ENCODE data around the gene GPRIN1.
"Not testable (repeated sequence)": the region's sequence is repeated elsewhere in the genome, so short reads cannot be mapped to it uniquely, and the experiment has no call there.

GPRIN1 gene

GRCh38 chr5:176599749-176600430, 10.1 kb downstream of the GPRIN1 start:
- Histone ChIP-seq H3K4me1 (ENCODE audit: control extremely low read depth in 1 of 4, control insufficient read depth in 4 of 4, insufficient read depth in 4 of 4, low read length in 3 of 4) (peaks cover 0 to 15% (median 11%) of the 10 kb centered on the region in 4 experiments), H3K27me3 (replicated peaks in 2 of 5; ENCODE audit: control insufficient read depth in 4 of 5, insufficient read depth in 5 of 5, low read length in 4 of 5) (peaks cover 0 to 52% (median 24%) of the 10 kb centered on the region in 5 experiments)
- H3K27ac ChIP-seq (ENCODE audit: insufficient read depth in 1 of 2, low read depth in 1 of 2, low read length in 2 of 2, poor library complexity in 1 of 2, severe bottlenecking in 2 of 2); H3K4me3 ChIP-seq (ENCODE audit: control insufficient read depth in 1 of 7, extremely low read depth in 1 of 7, insufficient read depth in 4 of 7, low read depth in 2 of 7, low read length in 6 of 7); CTCF ChIA-PET; H3K9me3 ChIP-seq (ENCODE audit: control extremely low read depth in 1 of 5, control insufficient read depth in 4 of 5, insufficient read depth in 2 of 5, low read depth in 1 of 5, low read length in 4 of 5); DNase-seq; POLR2A ChIA-PET; H3K36me3 ChIP-seq (ENCODE audit: control insufficient read depth in 4 of 4, insufficient read depth in 4 of 4, low read length in 3 of 4): not testable (repeated sequence)
- 100% methylated on average over 15 of the region's 19 CpGs for WGBS (ENCODE audit: insufficient coverage)

DNA sequence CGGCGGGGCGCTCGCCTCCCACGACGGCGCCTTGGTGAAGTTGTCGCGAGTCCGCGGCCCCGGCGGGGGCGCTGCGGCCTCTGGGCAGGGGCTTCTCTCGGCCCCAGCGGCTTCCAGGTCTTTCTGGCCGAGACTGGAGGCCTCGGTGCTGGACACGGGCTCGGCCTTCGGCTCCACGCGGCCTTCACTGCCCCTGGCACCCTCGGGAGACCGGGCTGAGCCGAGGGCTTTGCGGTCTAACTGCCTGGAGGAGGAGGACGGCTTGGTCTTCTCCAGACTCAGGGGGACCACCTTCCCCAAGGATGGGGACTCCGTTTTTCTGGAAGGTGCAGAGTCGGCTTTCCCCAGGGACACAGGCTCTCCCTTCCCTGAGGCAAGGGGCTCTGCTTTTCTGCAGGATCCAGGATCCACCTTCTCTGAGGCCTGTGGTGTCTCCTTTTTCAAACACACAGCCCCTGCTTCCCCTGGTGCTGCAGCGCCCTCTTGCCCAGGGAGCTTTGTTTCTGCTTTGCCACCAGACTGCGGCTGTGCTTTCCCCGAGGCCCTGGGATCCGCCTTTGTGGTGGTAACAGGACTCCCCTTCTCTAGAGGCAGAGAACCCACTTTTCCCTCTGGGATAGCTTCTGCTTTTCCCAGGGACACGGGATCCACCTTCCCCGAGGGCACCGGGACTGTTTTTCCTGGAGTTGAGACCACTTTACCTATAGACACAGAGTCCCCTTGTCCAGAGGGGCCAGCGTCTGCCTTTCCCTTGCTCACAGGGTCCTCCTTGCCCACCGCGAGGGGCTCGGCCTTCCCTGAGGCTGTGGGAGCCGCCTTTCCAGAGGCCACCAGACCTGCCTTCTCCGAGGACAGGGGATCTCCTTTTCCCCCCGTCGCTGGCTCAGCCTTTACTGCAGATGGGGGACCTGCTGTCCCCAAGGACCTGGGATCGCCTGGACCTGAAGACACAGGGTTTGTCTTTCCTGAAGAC, 12.3 kb downstream of the GPRIN1 start:
- Histone ChIP-seq H3K9me3 (ENCODE audit: control extremely low read depth in 1 of 5, control insufficient read depth in 4 of 5, insufficient read depth in 2 of 5, low read depth in 1 of 5, low read length in 4 of 5) (no peaks in the 10 kb centered on the region), H3K27me3 (replicated peaks in 2 of 5; ENCODE audit: control insufficient read depth in 4 of 5, insufficient read depth in 5 of 5, low read length in 4 of 5) (peaks cover 0 to 50% (median 17%) of the 10 kb centered on the region in 5 experiments), H3K36me3 (ENCODE audit: control insufficient read depth in 4 of 4, insufficient read depth in 4 of 4, low read length in 3 of 4) (no peaks in the 10 kb centered on the region), H3K4me1 (ENCODE audit: control extremely low read depth in 1 of 4, control insufficient read depth in 4 of 4, insufficient read depth in 4 of 4, low read length in 3 of 4) (peaks cover 0 to 15% (median 11%) of the 10 kb centered on the region in 4 experiments), H3K4me3 (ENCODE audit: control insufficient read depth in 1 of 7, extremely low read depth in 1 of 7, insufficient read depth in 4 of 7, low read depth in 2 of 7, low read length in 6 of 7) (peak overlapping the region in 5 of 7 experiments; percentile 27 to 70 (median 58)), H3K27ac (ENCODE audit: insufficient read depth in 1 of 2, low read depth in 1 of 2, low read length in 2 of 2, poor library complexity in 1 of 2, severe bottlenecking in 2 of 2) (no peak overlapping the region)
- 79% methylated on average over 30 of the region's 47 CpGs for WGBS (ENCODE audit: insufficient coverage)
- ChIA-PET POLR2A (no interaction called here), CTCF (interaction anchor here (0.8 to 2.7 kb wide), 5 partner anchors 8 to 36 kb away, joined by 3 to 8 read pairs (median 5); no protein-coding TSS in a partner anchor)
- DNase-seq, result no peak

DNA sequence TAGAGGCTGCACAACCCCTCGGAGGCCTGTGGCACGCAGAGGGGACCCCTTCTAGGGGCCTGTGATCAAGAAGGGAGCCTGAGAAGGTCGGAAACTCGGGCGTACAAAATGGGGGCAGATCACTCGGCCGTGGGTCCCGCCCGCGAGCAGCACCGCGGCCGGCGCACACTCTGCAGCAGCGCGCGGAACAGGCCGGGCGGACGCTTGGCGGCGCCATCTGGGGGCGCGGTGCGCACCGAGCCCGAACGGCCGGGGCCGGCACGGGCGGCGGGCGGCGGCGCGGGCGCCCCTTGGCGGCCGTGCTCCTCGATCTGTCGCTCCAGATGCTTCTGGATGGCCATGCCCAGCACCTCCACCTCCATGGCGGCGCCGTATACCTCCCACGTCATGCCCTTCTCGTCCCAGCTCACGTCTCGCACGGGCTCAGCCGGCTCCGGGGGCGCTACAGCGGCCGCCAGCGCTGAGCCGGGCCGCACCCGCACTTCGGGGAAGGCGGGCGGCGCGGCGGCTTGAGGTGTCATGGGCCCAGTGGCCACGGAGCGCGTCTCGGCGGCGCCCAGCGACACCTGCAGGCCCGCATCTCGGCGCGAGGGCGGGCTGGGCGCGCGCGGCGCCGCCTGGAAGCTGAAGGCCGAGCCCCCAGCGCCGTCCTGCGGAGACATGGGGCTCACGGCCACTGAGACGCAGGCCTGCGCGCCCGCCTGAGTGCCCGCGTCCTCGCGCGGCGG, 13.1 kb downstream of the GPRIN1 start:
- peaks cover 0 to 49% (median 15%) of the 10 kb centered on the region in 5 experiments for H3K27me3 ChIP-seq (replicated peaks in 2 of 5; ENCODE audit: control insufficient read depth in 4 of 5, insufficient read depth in 5 of 5, low read length in 4 of 5)
- POLR2A ChIA-PET, result no interaction called here
- peak overlapping the region in 6 of 7 experiments; percentile 18 to 70 (median 48) for H3K4me3 ChIP-seq (ENCODE audit: control insufficient read depth in 1 of 7, extremely low read depth in 1 of 7, insufficient read depth in 4 of 7, low read depth in 2 of 7, low read length in 6 of 7)
- CTCF ChIA-PET, result interaction anchor here (0.8 to 2.7 kb wide), 11 partner anchors 8 to 180 kb away, joined by 3 to 8 read pairs (median 5); partner anchors contain the start of genes CLTB, EIF4E1B and SNCB
- H3K36me3 ChIP-seq (ENCODE audit: control insufficient read depth in 4 of 4, insufficient read depth in 4 of 4, low read length in 3 of 4), result no peaks in the 10 kb centered on the region
- DNase-seq, result peak; percentile 66 to 85 (median 76)
- WGBS (ENCODE audit: insufficient coverage), result 2% methylated on average over 90 of the region's 98 CpGs
- no peaks in the 10 kb centered on the region for H3K9me3 ChIP-seq (ENCODE audit: control extremely low read depth in 1 of 5, control insufficient read depth in 4 of 5, insufficient read depth in 2 of 5, low read depth in 1 of 5, low read length in 4 of 5)
- peaks cover 0 to 15% (median 11%) of the 10 kb centered on the region in 4 experiments for H3K4me1 ChIP-seq (ENCODE audit: control extremely low read depth in 1 of 4, control insufficient read depth in 4 of 4, insufficient read depth in 4 of 4, low read length in 3 of 4)
- H3K27ac ChIP-seq (ENCODE audit: insufficient read depth in 1 of 2, low read depth in 1 of 2, low read length in 2 of 2, poor library complexity in 1 of 2, severe bottlenecking in 2 of 2), result no peak overlapping the region

GRCh38 chr5:176596069-176596644, 13.8 kb downstream of the GPRIN1 start:
- no peak overlapping the region for H3K27ac ChIP-seq (ENCODE audit: insufficient read depth in 1 of 2, low read depth in 1 of 2, low read length in 2 of 2, poor library complexity in 1 of 2, severe bottlenecking in 2 of 2)
- H3K4me1 ChIP-seq (ENCODE audit: control extremely low read depth in 1 of 4, control insufficient read depth in 4 of 4, insufficient read depth in 4 of 4, low read length in 3 of 4), result peaks cover 0 to 15% (median 11%) of the 10 kb centered on the region in 4 experiments
- WGBS (ENCODE audit: insufficient coverage), result 81% methylated on average over 19 of the region's 23 CpGs
- no peaks in the 10 kb centered on the region for H3K36me3 ChIP-seq (ENCODE audit: control insufficient read depth in 4 of 4, insufficient read depth in 4 of 4, low read length in 3 of 4)
- peaks cover 0 to 4% (median 0%) of the 10 kb centered on the region in 5 experiments for H3K9me3 ChIP-seq (ENCODE audit: control extremely low read depth in 1 of 5, control insufficient read depth in 4 of 5, insufficient read depth in 2 of 5, low read depth in 1 of 5, low read length in 4 of 5)
- no peak for DNase-seq
- CTCF ChIA-PET, result interaction anchor here (0.6 to 2.7 kb wide), 11 partner anchors 9 to 180 kb away, joined by 3 to 8 read pairs (median 5); partner anchors contain the start of genes CLTB, EIF4E1B and SNCB
- peaks cover 0 to 49% (median 11%) of the 10 kb centered on the region in 5 experiments for H3K27me3 ChIP-seq (replicated peaks in 2 of 5; ENCODE audit: control insufficient read depth in 4 of 5, insufficient read depth in 5 of 5, low read length in 4 of 5)
- peak overlapping the region in 5 of 7 experiments; percentile 15 to 70 (median 52) for H3K4me3 ChIP-seq (ENCODE audit: control insufficient read depth in 1 of 7, extremely low read depth in 1 of 7, insufficient read depth in 4 of 7, low read depth in 2 of 7, low read length in 6 of 7)
- POLR2A ChIA-PET, result no interaction called here

DNA sequence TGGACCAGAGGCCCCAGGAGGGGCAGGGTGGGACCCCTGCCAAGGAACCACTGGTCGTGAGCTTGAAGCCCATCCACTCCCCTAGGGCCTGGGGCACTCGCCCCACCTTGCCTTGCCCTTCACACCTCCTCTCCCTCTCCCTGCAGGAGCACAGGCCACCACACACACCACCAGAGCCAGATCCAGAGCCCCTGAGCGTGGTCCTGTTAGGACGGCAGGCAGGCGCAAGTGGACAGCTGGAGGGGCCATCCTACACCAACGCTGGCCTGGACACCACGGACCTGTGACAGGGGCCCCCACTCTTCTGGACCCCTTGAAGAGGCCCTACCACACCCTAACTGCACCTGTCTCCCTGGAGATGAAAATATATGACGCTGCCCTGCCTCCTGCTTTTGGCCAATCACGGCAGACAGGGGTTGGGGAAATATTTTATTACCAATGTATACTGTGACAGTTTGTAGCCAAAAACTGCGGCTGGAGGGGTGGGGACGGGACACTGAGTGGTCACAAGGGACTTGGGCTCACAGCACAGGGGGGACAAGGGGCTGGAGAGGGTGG, 14.5 kb downstream of the GPRIN1 start:
- Histone ChIP-seq H3K36me3 (ENCODE audit: control insufficient read depth in 4 of 4, insufficient read depth in 4 of 4, low read length in 3 of 4) (no peaks in the 10 kb centered on the region), H3K27ac (ENCODE audit: insufficient read depth in 1 of 2, low read depth in 1 of 2, low read length in 2 of 2, poor library complexity in 1 of 2, severe bottlenecking in 2 of 2) (no peak overlapping the region), H3K27me3 (replicated peaks in 2 of 5; ENCODE audit: control insufficient read depth in 4 of 5, insufficient read depth in 5 of 5, low read length in 4 of 5) (peaks cover 0 to 49% (median 11%) of the 10 kb centered on the region in 5 experiments), H3K4me3 (ENCODE audit: control insufficient read depth in 1 of 7, extremely low read depth in 1 of 7, insufficient read depth in 4 of 7, low read depth in 2 of 7, low read length in 6 of 7) (no peak overlapping the region), H3K4me1 (ENCODE audit: control extremely low read depth in 1 of 4, control insufficient read depth in 4 of 4, insufficient read depth in 4 of 4, low read length in 3 of 4) (peaks cover 0 to 15% (median 11%) of the 10 kb centered on the region in 4 experiments), H3K9me3 (ENCODE audit: control extremely low read depth in 1 of 5, control insufficient read depth in 4 of 5, insufficient read depth in 2 of 5, low read depth in 1 of 5, low read length in 4 of 5) (peaks cover 0 to 4% (median 0%) of the 10 kb centered on the region in 5 experiments)
- ChIA-PET CTCF (interaction anchor here (0.6 to 2.2 kb wide), 10 partner anchors 8 to 179 kb away, joined by 3 to 7 read pairs (median 5); partner anchors contain the start of genes CLTB, EIF4E1B and SNCB), POLR2A (no interaction called here)
- 93% methylated on average over 10 of the region's 11 CpGs for WGBS (ENCODE audit: insufficient coverage)
- no peak for DNase-seq

DNA sequence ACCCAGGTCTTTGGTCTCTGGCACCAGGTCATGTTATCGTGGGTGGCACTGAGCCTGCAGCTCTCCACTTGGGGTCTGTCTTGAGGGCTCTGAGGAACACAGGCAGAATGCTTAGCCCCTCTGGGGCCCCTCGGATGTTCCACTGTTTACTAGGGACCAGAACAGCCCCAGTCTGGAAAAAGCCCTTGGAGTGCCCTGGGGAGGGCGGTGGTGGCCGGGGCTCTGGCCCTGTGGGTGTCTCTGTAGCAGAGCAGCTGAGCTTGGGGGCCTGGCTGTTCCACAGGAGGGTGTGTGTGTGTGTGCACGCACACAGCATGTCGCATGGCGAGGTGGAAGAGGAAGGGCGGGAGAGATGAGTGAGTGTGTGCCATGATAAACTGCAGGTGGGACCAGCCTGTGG, 15.4 kb downstream of the GPRIN1 start:
- H3K4me1 ChIP-seq (ENCODE audit: control extremely low read depth in 1 of 4, control insufficient read depth in 4 of 4, insufficient read depth in 4 of 4, low read length in 3 of 4), result peaks cover 0 to 15% (median 11%) of the 10 kb centered on the region in 4 experiments
- 92% methylated on average over 6 of the region's 8 CpGs for WGBS (ENCODE audit: insufficient coverage)
- no peak for DNase-seq
- peaks cover 0 to 4% (median 0%) of the 10 kb centered on the region in 5 experiments for H3K9me3 ChIP-seq (ENCODE audit: control extremely low read depth in 1 of 5, control insufficient read depth in 4 of 5, insufficient read depth in 2 of 5, low read depth in 1 of 5, low read length in 4 of 5)
- ChIA-PET POLR2A (no interaction called here), CTCF (interaction anchor here (0.8 to 1.5 kb wide), 2 partner anchors 35 to 66 kb away, joined by 3 read pairs; partner anchors contain the start of genes EIF4E1B and SNCB)
- no peak overlapping the region for H3K4me3 ChIP-seq (ENCODE audit: control insufficient read depth in 1 of 7, extremely low read depth in 1 of 7, insufficient read depth in 4 of 7, low read depth in 2 of 7, low read length in 6 of 7)
- H3K27me3 ChIP-seq (replicated peaks in 2 of 5; ENCODE audit: control insufficient read depth in 4 of 5, insufficient read depth in 5 of 5, low read length in 4 of 5), result peaks cover 0 to 49% (median 11%) of the 10 kb centered on the region in 5 experiments
- H3K36me3 ChIP-seq (ENCODE audit: control insufficient read depth in 4 of 4, insufficient read depth in 4 of 4, low read length in 3 of 4), result no peaks in the 10 kb centered on the region
- no peak overlapping the region for H3K27ac ChIP-seq (ENCODE audit: insufficient read depth in 1 of 2, low read depth in 1 of 2, low read length in 2 of 2, poor library complexity in 1 of 2, severe bottlenecking in 2 of 2)
